Measurements from ENCODE around the gene SAP25. TPM values are rescaled to one million over a fixed set of nuclear protein-coding genes. Genes with fewer than 3 reads are reported as not detected.

SAP25 gene
- total RNA-seq, 4 donors from 2014 or later = 0.96 to 52.4 (median 2.7) TPM; not detected in 1

DNA sequence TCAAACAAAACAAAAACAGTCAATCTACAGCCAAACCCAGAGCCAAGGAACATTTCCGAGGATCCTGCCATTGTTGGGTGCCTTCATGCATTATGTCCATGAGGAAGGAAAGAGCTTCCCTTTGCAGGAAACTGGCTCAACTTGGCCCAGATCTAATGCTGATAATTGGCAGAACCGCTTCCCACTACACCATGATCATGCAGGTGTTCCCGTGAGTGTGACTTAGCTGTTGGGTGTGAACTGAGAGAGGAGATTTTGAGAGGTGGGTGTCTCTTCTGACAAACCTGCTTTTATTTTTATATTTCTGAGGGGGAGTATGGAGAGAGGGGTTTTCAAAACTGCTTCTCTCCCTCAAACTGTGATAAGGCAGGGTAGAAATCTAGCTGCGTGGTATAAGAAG, 14.6 kb downstream of the SAP25 start:
- Histone ChIP-seq H3K27me3 (no peaks in the 10 kb centered on the region), H3K9me3 (no peaks in the 10 kb centered on the region), H3K4me3 (no peak overlapping the region), H3K4me1 (peaks cover 0 to 24% (median 7%) of the 10 kb centered on the region in 4 donors), H3K36me3 (peaks cover 0 to 20% (median 9%) of the 10 kb centered on the region in 4 donors), H3K27ac (peak overlapping the region; percentile 24 to 38 (median 30))
- no peak for DNase-seq
- TF ChIP-seq POLR2A (IDR thresholded peaks at IDR 0.05) (no peak), POLR2AphosphoS5 (IDR thresholded peaks at IDR 0.05) (no peak), EP300 (IDR thresholded peaks at IDR 0.05; ENCODE audit: low read depth) (no peak)
- TF ChIP-seq, protein P1, sequence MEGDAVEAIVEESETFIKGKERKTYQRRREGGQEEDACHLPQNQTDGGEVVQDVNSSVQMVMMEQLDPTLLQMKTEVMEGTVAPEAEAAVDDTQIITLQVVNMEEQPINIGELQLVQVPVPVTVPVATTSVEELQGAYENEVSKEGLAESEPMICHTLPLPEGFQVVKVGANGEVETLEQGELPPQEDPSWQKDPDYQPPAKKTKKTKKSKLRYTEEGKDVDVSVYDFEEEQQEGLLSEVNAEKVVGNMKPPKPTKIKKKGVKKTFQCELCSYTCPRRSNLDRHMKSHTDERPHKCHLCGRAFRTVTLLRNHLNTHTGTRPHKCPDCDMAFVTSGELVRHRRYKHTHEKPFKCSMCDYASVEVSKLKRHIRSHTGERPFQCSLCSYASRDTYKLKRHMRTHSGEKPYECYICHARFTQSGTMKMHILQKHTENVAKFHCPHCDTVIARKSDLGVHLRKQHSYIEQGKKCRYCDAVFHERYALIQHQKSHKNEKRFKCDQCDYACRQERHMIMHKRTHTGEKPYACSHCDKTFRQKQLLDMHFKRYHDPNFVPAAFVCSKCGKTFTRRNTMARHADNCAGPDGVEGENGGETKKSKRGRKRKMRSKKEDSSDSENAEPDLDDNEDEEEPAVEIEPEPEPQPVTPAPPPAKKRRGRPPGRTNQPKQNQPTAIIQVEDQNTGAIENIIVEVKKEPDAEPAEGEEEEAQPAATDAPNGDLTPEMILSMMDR (IDR thresholded peaks at IDR 0.05) = no peak
- intact Hi-C loops (cut with DNase I; ENCODE audit: low total_unique reads) = no loop called here
- in situ Hi-C loops (cut with MboI; ENCODE audit: low pct_ligation_motif_present in 1 of 4, low pct_unique_long_range_greater_than_20kb in 1 of 4, low sequenced_read_pairs in 3 of 4) = loop anchor here in 3 of 4 donors (5.0 to 10.0 kb wide), 3 partner anchors 74 to 87 kb away; partner anchors contain the start of genes NYAP1 (in 1 of the 3) and TSC22D4 (in 1 of the 3)
- 59% methylated on average over 4 of the region's 4 CpGs; no CpG with 5 or more reads in 1 of the 2 donors for WGBS, 2 donors (ENCODE audit: low coverage in 1 of 2)

DNA sequence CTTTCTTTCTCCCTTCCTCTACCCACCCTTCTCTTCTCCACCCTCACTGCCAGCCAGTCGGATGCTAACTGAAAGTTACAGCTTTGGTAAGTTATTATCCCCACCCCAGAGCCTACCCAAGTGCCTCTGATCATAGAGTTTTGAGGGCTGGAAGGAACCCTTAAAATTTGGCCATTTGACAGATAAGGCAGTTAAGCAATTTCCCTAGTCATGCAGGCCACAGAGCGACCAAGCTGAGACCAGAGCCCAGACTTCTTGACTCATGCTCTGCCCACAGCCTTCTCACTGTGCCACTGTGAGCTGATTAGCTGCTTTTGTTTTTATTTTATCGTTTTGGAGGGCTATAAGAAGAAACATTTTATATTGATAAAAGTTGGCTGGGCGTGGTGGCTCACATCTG, 17.2 kb downstream of the SAP25 start:
- 61 to 65% methylated on average over 3 to 4 of the region's 4 CpGs for WGBS, 2 donors (ENCODE audit: low coverage in 1 of 2)
- no peak for DNase-seq
- H3K4me1 ChIP-seq = peaks cover 0 to 25% (median 7%) of the 10 kb centered on the region in 4 donors
- in situ Hi-C loops (cut with MboI; ENCODE audit: low pct_ligation_motif_present in 1 of 4, low pct_unique_long_range_greater_than_20kb in 1 of 4, low sequenced_read_pairs in 3 of 4) (loop anchor here in 3 of 4 donors (5.0 to 10.0 kb wide), 3 partner anchors 72 to 84 kb away; partner anchors contain the start of genes NYAP1 (in 1 of the 3) and TSC22D4 (in 1 of the 3)), intact Hi-C loops (cut with DNase I; ENCODE audit: low total_unique reads) (no loop called here)
- H3K27me3 ChIP-seq = no peaks in the 10 kb centered on the region
- peaks cover 0 to 25% (median 5%) of the 10 kb centered on the region in 4 donors for H3K36me3 ChIP-seq
- H3K9me3 ChIP-seq = no peaks in the 10 kb centered on the region
- no peak overlapping the region for H3K4me3 ChIP-seq
- no peak overlapping the region for H3K27ac ChIP-seq
- no peak for TF ChIP-seq POLR2AphosphoS5 (IDR thresholded peaks at IDR 0.05)
- TF ChIP-seq, protein P1 (IDR thresholded peaks at IDR 0.05) = no peak
- no peak for TF ChIP-seq EP300 (IDR thresholded peaks at IDR 0.05; ENCODE audit: low read depth)
- no peak for TF ChIP-seq POLR2A (IDR thresholded peaks at IDR 0.05)

DNA sequence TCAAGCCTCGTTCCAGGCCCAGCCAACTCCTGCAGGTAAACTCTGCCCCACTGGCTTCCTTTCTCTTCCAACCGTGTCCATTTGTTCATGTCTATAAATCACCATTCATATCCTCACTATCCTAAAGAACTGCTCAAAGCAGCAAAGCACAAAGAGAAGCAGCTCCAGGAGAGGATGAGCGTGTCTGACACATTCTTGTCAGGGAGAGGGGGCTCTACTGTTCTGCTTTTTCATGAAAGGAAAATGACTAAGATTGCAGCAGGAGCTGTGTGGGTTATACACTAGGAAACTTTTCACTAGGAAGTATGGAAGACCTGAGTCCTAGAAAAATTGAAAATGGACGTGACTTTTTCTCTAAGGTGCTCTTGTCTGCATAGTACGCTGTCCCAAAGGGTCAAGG, 18.0 kb downstream of the SAP25 start:
- WGBS, 2 donors (ENCODE audit: low coverage in 1 of 2) = 70 to 80% methylated on average over 3 to 5 of the region's 5 CpGs
- H3K4me1 ChIP-seq = peaks cover 0 to 25% (median 7%) of the 10 kb centered on the region in 4 donors
- DNase-seq = no peak
- no peak overlapping the region for H3K4me3 ChIP-seq
- H3K36me3 ChIP-seq = peaks cover 0 to 30% (median 5%) of the 10 kb centered on the region in 4 donors
- intact Hi-C loops (cut with DNase I; ENCODE audit: low total_unique reads) = loop anchor here (2.0 kb wide), 1 partner anchor 61 kb away; no protein-coding TSS in a partner anchor
- no peaks in the 10 kb centered on the region for H3K9me3 ChIP-seq
- in situ Hi-C loops (cut with MboI; ENCODE audit: low pct_ligation_motif_present in 1 of 4, low pct_unique_long_range_greater_than_20kb in 1 of 4, low sequenced_read_pairs in 3 of 4) = loop anchor here in 3 of 4 donors (5.0 to 10.0 kb wide), 3 partner anchors 71 to 83 kb away; partner anchors contain the start of genes NYAP1 (in 1 of the 3) and TSC22D4 (in 1 of the 3)
- TF ChIP-seq POLR2AphosphoS5 (IDR thresholded peaks at IDR 0.05) (no peak), POLR2A (IDR thresholded peaks at IDR 0.05) (no peak)
- TF ChIP-seq, protein P1 (IDR thresholded peaks at IDR 0.05) = no peak
- no peaks in the 10 kb centered on the region for H3K27me3 ChIP-seq
- H3K27ac ChIP-seq = peak overlapping the region in 3 of 4 donors; percentile 40 to 72 (median 42)

DNA sequence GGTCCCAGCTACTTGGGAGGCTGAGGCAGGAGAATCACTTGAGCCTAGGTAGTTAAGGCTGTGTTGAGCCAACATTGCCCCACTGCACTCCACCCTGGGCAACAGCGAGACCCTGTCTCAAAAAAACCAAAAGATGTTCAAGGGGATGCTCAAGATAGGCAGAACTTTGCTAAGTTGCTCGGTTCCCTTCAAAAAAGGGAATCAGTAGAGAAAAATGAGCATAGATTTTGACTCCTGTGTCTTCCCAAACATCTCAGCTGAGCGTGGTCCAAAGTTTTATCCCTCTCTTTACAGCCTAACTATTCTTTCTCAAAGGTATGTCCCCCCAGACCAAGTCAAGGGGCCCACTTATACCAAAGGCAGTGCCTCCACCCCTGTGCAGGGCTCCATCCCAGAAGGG, 20.7 kb downstream of the SAP25 start:
- H3K27me3 ChIP-seq = no peaks in the 10 kb centered on the region
- H3K4me1 ChIP-seq = peaks cover 4 to 22% (median 9%) of the 10 kb centered on the region in 4 donors
- no peak overlapping the region for H3K4me3 ChIP-seq
- intact Hi-C loops (cut with DNase I; ENCODE audit: low total_unique reads) (loop anchor here (2.0 kb wide), 1 partner anchor 64 kb away; no protein-coding TSS in a partner anchor), in situ Hi-C loops (cut with MboI; ENCODE audit: low pct_ligation_motif_present in 1 of 4, low pct_unique_long_range_greater_than_20kb in 1 of 4, low sequenced_read_pairs in 3 of 4) (loop anchor here in 2 of 4 donors (5.0 to 10.0 kb wide), 2 partner anchors 68 to 81 kb away; partner anchors contain the start of gene NYAP1 (in 1 of the 2))
- H3K9me3 ChIP-seq = no peaks in the 10 kb centered on the region
- TF ChIP-seq POLR2AphosphoS5 (IDR thresholded peaks at IDR 0.05) (no peak), EP300 (IDR thresholded peaks at IDR 0.05; ENCODE audit: low read depth) (no peak), POLR2A (IDR thresholded peaks at IDR 0.05) (no peak)
- TF ChIP-seq, protein P1 (IDR thresholded peaks at IDR 0.05) = no peak
- H3K27ac ChIP-seq = no peak overlapping the region
- H3K36me3 ChIP-seq = peaks cover 0 to 37% (median 7%) of the 10 kb centered on the region in 4 donors
- 94 to 100% methylated on average over 2 to 3 of the region's 3 CpGs for WGBS, 2 donors (ENCODE audit: low coverage in 1 of 2)
- no peak for DNase-seq

Data from transverse colon (tissue), 4 donors.